Measurements from ENCODE around the gene NR1H4. TPM values are rescaled to one million over a fixed set of nuclear protein-coding genes. Genes with fewer than 3 reads are reported as not detected.

The NR1H4 gene
- total and polyA plus RNA-seq, 2 of the 8 experiments (the other 6 are each of a cell fraction or from before 2014, with no cell fraction given), result not detected

DNA sequence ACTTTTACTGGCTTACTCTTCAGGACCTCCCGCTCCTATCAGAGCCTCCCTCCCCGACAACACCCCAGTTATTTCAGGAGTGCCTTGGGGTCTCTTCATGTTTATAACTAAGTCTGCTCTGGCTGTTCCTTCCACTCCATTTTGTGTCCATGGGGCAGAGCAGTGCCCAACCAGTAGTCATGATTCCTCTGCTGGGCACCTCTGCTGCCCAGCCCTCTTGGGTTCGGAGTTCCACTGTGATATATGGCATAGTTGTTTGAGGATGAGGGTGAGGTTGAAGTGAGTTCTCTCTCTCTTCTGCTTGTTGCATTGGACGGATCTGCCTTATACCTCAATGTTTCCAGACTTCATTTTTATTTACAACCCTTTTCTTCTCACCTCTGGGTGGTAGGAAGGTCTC lies 17.4 kb downstream of the NR1H4 start:
- H2BK5ac ChIP-seq (ENCODE audit: low read depth, low read length), result no peak overlapping the region
- H2BK15ac ChIP-seq (ENCODE audit: low read length), result no peak overlapping the region
- no peak overlapping the region for H4K91ac ChIP-seq (replicated peaks; ENCODE audit: insufficient read length, low read length)
- H4K20me1 ChIP-seq (replicated peaks in 1 of 2; ENCODE audit: control insufficient read depth in 1 of 2, insufficient read depth in 2 of 2, low read length in 2 of 2), result no peaks in the 10 kb centered on the region
- no peak overlapping the region for H3K14ac ChIP-seq (ENCODE audit: insufficient read length)
- H3K27me3 ChIP-seq (replicated peaks in 1 of 4; ENCODE audit: control insufficient read depth in 3 of 4, extremely low read depth in 1 of 4, insufficient read depth in 3 of 4, low read length in 3 of 4), result no peaks in the 10 kb centered on the region
- ChIA-PET CTCF (ENCODE audit: partially characterized antibody) (interaction anchor here (1.1 to 3.2 kb wide), 4 partner anchors 11 to 86 kb away, joined by 3 to 8 read pairs (median 6); partner anchors contain the start of gene NR1H4), POLR2A (ENCODE audit: partially characterized antibody) (no interaction called here)
- no peak overlapping the region for H2AK5ac ChIP-seq (ENCODE audit: low read depth, low read length)
- H2AFZ ChIP-seq (ENCODE audit: low read length), result no peak overlapping the region
- no peak overlapping the region for H3K4me3 ChIP-seq (ENCODE audit: extremely low read depth in 1 of 4, insufficient read depth in 2 of 4, low read depth in 3 of 4, low read length in 4 of 4)
- no peak overlapping the region for H3K56ac ChIP-seq (replicated peaks; ENCODE audit: insufficient read length, low read depth, low read length)
- no peak overlapping the region for H3K4ac ChIP-seq (replicated peaks; ENCODE audit: insufficient read length, low read depth, low read length)
- H3K18ac ChIP-seq (ENCODE audit: extremely low read depth, low read length), result no peak overlapping the region
- no peak overlapping the region for H2BK120ac ChIP-seq (replicated peaks; ENCODE audit: low read depth, low read length)
- WGBS, 2 experiments (ENCODE audit: extremely low coverage in 1 of 2, insufficient coverage in 1 of 2, insufficient read length in 1 of 2, insufficient replicate concordance in 2 of 2, low coverage in 1 of 2, low lambda C conversion rate in 2 of 2, missing lambda C conversion rate in 1 of 2), result 70% methylated on average over 4 of the region's 4 CpGs; no CpG with 5 or more reads in 1 of the 2 experiments
- H3K79me2 ChIP-seq (ENCODE audit: control insufficient read depth in 1 of 2, insufficient read depth in 2 of 2, low read length in 2 of 2), result no peaks in the 10 kb centered on the region
- H3K9ac ChIP-seq (replicated peaks in 1 of 4; ENCODE audit: extremely low read depth in 1 of 4, low read depth in 3 of 4, low read length in 3 of 4), result no peak overlapping the region
- no peak overlapping the region for H4K5ac ChIP-seq (ENCODE audit: insufficient read length, low read depth, low read length)
- no peaks in the 10 kb centered on the region for H3K9me3 ChIP-seq (ENCODE audit: insufficient read depth in 2 of 2, low read depth in 1 of 2, low read length in 1 of 2)
- no peaks in the 10 kb centered on the region for H3K4me1 ChIP-seq (replicated peaks in 1 of 4; ENCODE audit: control insufficient read depth in 3 of 4, insufficient read depth in 4 of 4, low read length in 3 of 4)
- H3K23me2 ChIP-seq (ENCODE audit: low read depth, low read length), result no peaks in the 10 kb centered on the region
- FAIRE-seq (no peak), DNase-seq (ENCODE audit: low read depth in 1 of 2, low spot score in 2 of 2) (no peak)
- no peak overlapping the region for H2BK20ac ChIP-seq (ENCODE audit: low read length)
- no peak overlapping the region for H3K23ac ChIP-seq (ENCODE audit: insufficient read length)
- no peak overlapping the region for H4K8ac ChIP-seq (ENCODE audit: extremely low read depth, insufficient read depth, low read length)
- no peak overlapping the region for H2BK12ac ChIP-seq (ENCODE audit: low read depth, low read length)
- no peaks in the 10 kb centered on the region for H3K36me3 ChIP-seq (ENCODE audit: control insufficient read depth in 2 of 4, insufficient read depth in 4 of 4, low read length in 3 of 4)
- no peak overlapping the region for H3K4me2 ChIP-seq (ENCODE audit: insufficient read depth in 1 of 2, low read depth in 2 of 2, low read length in 2 of 2)
- no peaks in the 10 kb centered on the region for H3K79me1 ChIP-seq (ENCODE audit: low read depth, low read length)
- H3K27ac ChIP-seq (ENCODE audit: low read depth, low read length), result no peak overlapping the region
- TF ChIP-seq HDAC2 (IDR thresholded peaks at IDR 0.05; ENCODE audit: borderline replicate concordance in 1 of 2, low read depth in 2 of 2, low read length in 2 of 2) (no peak), SP1 (IDR thresholded peaks at IDR 0.05; ENCODE audit: low read depth, low read length) (no peak), EP300 (IDR thresholded peaks at IDR 0.05; ENCODE audit: borderline replicate concordance in 1 of 2, low read depth in 2 of 2, low read length in 2 of 2) (no peak), RNF2 (IDR thresholded peaks at IDR 0.05; ENCODE audit: borderline replicate concordance, low read depth, low read length, missing control alignments, poor library complexity, severe bottlenecking) (no peak), POLR2A (IDR thresholded peaks at IDR 0.05; ENCODE audit: control extremely low read depth in 1 of 2, low read depth in 2 of 2, low read length in 2 of 2) (no peak), RAD21 (IDR thresholded peaks at IDR 0.05 in 1 of 2, conservative IDR thresholded peaks at IDR 0.05 in 1 of 2; ENCODE audit: low read depth in 2 of 2, low read length in 2 of 2) (no peak), TEAD4 (IDR thresholded peaks at IDR 0.05; ENCODE audit: low read depth, low read length) (no peak), RBBP5 (IDR thresholded peaks at IDR 0.05; ENCODE audit: borderline replicate concordance, low read depth, low read length) (no peak), HDAC6 (IDR thresholded peaks at IDR 0.05; ENCODE audit: low read depth, low read length) (no peak), FOSL1 (IDR thresholded peaks at IDR 0.05; ENCODE audit: insufficient read depth, low read depth, low read length) (no peak), BCL11A (IDR thresholded peaks at IDR 0.05; ENCODE audit: low read depth in 2 of 2, low read length in 2 of 2) (no peak)
- TF ChIP-seq, protein P1, sequence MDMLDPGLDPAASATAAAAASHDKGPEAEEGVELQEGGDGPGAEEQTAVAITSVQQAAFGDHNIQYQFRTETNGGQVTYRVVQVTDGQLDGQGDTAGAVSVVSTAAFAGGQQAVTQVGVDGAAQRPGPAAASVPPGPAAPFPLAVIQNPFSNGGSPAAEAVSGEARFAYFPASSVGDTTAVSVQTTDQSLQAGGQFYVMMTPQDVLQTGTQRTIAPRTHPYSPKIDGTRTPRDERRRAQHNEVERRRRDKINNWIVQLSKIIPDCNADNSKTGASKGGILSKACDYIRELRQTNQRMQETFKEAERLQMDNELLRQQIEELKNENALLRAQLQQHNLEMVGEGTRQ (IDR thresholded peaks at IDR 0.05; ENCODE audit: low read length), result no peak

Measured in H1 (cell line).